Erythroblast (primary cell): ENCODE measurements around the gene UGT1A6.

ENCODE experiments used
- GATA1 ChIP-seq: IDR thresholded peaks from 2 replicates; pipeline ENCODE4 v1.6.1; 2011; ENCODE audit warnings: low read depth, mild to moderate bottlenecking, control low read depth, low read length, moderate library complexity
- POLR2A ChIP-seq: IDR thresholded peaks from 2 replicates; pipeline ENCODE4 v1.6.1; 2011; ENCODE audit warnings: mild to moderate bottlenecking, low read length

GRCh38 chr2:233769260-233769659, 76.6 kb downstream of the UGT1A6 start:
- TF ChIP-seq GATA1 (no peak), POLR2A (no peak)
